Epithelial cell of esophagus (primary cell): Measurements from ENCODE around the gene TCIRG1.
A peak's percentile ranks its signal among the peaks of the same experiment; 100 is the strongest.

Source experiments
- DNase-seq: peaks from one replicate; pipeline ENCODE4 v3.0.0; 2010; ENCODE audit warnings: low read depth
- H3K4me3 ChIP-seq: 2 replicates; pipeline ENCODE4 v1.5.1; 2011; ENCODE audit warnings: mild to moderate bottlenecking, low read length, control low read depth
- CTCF ChIP-seq: IDR thresholded peaks from 2 replicates; pipeline ENCODE4 v1.5.1; 2011; ENCODE audit warnings: low read depth, mild to moderate bottlenecking, low read length, control low read depth, inconsistent platforms; ENCODE audit not compliant: insufficient read depth; ENCODE audit errors: missing control alignments

Gene TCIRG1

GRCh38 chr11:67997475-67997921, 41.3 kb upstream of the TCIRG1 start:
- TF ChIP-seq CTCF, result no peak
- no peak for DNase-seq
- no peak overlapping the region for H3K4me3 ChIP-seq

- TF ChIP-seq CTCF, result no peak
- no peak overlapping the region for H3K4me3 ChIP-seq
- peak; percentile 0 for DNase-seq
Measured at GRCh38 chr11:67998150-67999045, 40.4 kb upstream of the TCIRG1 start.

GRCh38 chr11:67999201-67999629, 39.6 kb upstream of the TCIRG1 start:
- TF ChIP-seq CTCF, result no peak
- no peak overlapping the region for H3K4me3 ChIP-seq
- no peak for DNase-seq

- H3K4me3 ChIP-seq, result no peak overlapping the region
- TF ChIP-seq CTCF, result no peak
- DNase-seq, result no peak
Measured at GRCh38 chr11:67999704-68000103, 39.1 kb upstream of the TCIRG1 start.

- DNase-seq, result no peak
- H3K4me3 ChIP-seq, result no peak overlapping the region
- TF ChIP-seq CTCF, result no peak
Measured at GRCh38 chr11:68002575-68002937, 36.3 kb upstream of the TCIRG1 start.

GRCh38 chr11:68002938-68003845, 35.6 kb upstream of the TCIRG1 start:
- peak overlapping the region; percentile 47 for H3K4me3 ChIP-seq
- no peak for TF ChIP-seq CTCF
- peak; percentile 47 for DNase-seq
